Measurements from ENCODE around the gene PLEKHA8.
"Not testable (repeated sequence)": the region's sequence is repeated elsewhere in the genome, so short reads cannot be mapped to it uniquely, and the experiment has no call there.

GRCh38 chr7:30061786-30062185 lies 33.6 kb downstream of the PLEKHA8 start:
- TF ChIP-seq CTCF (IDR thresholded peaks at IDR 0.05; ENCODE audit: low read depth, low read length, poor library complexity, severe bottlenecking): peak; percentile 73
- TF ChIP-seq EZH2phosphoT487 (IDR thresholded peaks at IDR 0.05; ENCODE audit: borderline replicate concordance, low read length): not testable (repeated sequence)

Measured in DOHH2 (cell line).